SK-N-SH treated with all-trans-retinoic acid at 6 μM for 48 hours (cell line): ENCODE results near the gene TFDP1.

Experiments
- ARNTL ChIP-seq: fragments of 450-650 bp; formaldehyde crosslinking; IDR thresholded peaks from 2 replicates; pipeline ENCODE4 v1.5.0; 2020; ENCODE audit warnings: low read depth, mild to moderate bottlenecking, moderate library complexity, borderline replicate concordance
- CSDC2 ChIP-seq: fragments of 250-450 bp; sonication (Bioruptor Pico); IDR thresholded peaks from 2 replicates; pipeline ENCODE4 v1.5.0; 2020; ENCODE audit warnings: mild to moderate bottlenecking, moderate library complexity
- GLIS3 ChIP-seq: fragments of 250-450 bp; sonication (Bioruptor Pico); IDR thresholded peaks from 2 replicates; pipeline ENCODE4 v1.5.0; 2020; ENCODE audit warnings: mild to moderate bottlenecking, moderate library complexity
- OSR1 ChIP-seq: fragments of 250-450 bp; sonication (Bioruptor Pico); IDR thresholded peaks from 2 replicates; pipeline ENCODE4 v1.8.0; 2022; ENCODE audit warnings: moderate library complexity, mild to moderate bottlenecking, inconsistent platforms
- PPARA ChIP-seq: fragments of 250-450 bp; sonication (Bioruptor Pico); IDR thresholded peaks from 2 replicates; pipeline ENCODE4 v1.5.0; 2020; ENCODE audit warnings: mild to moderate bottlenecking, borderline replicate concordance
- TCF4 ChIP-seq: fragments of 250-450 bp; sonication (Bioruptor Pico); IDR thresholded peaks from 2 replicates; pipeline ENCODE4 v1.8.0; 2021; ENCODE audit warnings: mild to moderate bottlenecking, moderate library complexity, borderline replicate concordance
- ZFP3 ChIP-seq: fragments of 250-450 bp; sonication (Bioruptor Pico); IDR thresholded peaks from 2 replicates; pipeline ENCODE4 v1.5.0; 2020; ENCODE audit warnings: mild to moderate bottlenecking, moderate library complexity
- ZFP30 ChIP-seq: fragments of 450-650 bp; formaldehyde crosslinking; IDR thresholded peaks from 2 replicates; pipeline ENCODE4 v1.5.0; 2022; ENCODE audit warnings: mild to moderate bottlenecking, moderate library complexity
- ZNF565 ChIP-seq: fragments of 450-650 bp; formaldehyde crosslinking; conservative IDR thresholded peaks from 2 replicates; pipeline ENCODE4 v1.5.0; 2020; ENCODE audit warnings: low read depth, mild to moderate bottlenecking, moderate library complexity
- ZNF70 ChIP-seq: fragments of 450-650 bp; formaldehyde crosslinking; IDR thresholded peaks from 2 replicates; pipeline ENCODE4 v1.5.0; 2020; ENCODE audit warnings: mild to moderate bottlenecking, moderate library complexity
- ZNF8 ChIP-seq: fragments of 450-650 bp; formaldehyde crosslinking; IDR thresholded peaks from 2 replicates; pipeline ENCODE4 v1.5.0; 2020; ENCODE audit warnings: mild to moderate bottlenecking, moderate library complexity
- TF ChIP-seq, protein P1 (sequence below): fragments of 250-450 bp; sonication (Bioruptor Pico); IDR thresholded peaks from 2 replicates; pipeline ENCODE4 v1.8.0; 2021; ENCODE audit warnings: low read depth, mild to moderate bottlenecking, moderate library complexity, borderline replicate concordance
- TF ChIP-seq, protein P2 (sequence below): fragments of 250-450 bp; sonication (Bioruptor Pico); IDR thresholded peaks from 2 replicates; pipeline ENCODE4 v1.5.1; 2020; ENCODE audit warnings: low read depth, mild to moderate bottlenecking, moderate library complexity
- TF ChIP-seq, protein P3 (sequence below): fragments of 250-450 bp; sonication (Bioruptor Pico); IDR thresholded peaks from 2 replicates; pipeline ENCODE4 v1.5.0; 2020; ENCODE audit warnings: mild to moderate bottlenecking, moderate library complexity

DNA sequence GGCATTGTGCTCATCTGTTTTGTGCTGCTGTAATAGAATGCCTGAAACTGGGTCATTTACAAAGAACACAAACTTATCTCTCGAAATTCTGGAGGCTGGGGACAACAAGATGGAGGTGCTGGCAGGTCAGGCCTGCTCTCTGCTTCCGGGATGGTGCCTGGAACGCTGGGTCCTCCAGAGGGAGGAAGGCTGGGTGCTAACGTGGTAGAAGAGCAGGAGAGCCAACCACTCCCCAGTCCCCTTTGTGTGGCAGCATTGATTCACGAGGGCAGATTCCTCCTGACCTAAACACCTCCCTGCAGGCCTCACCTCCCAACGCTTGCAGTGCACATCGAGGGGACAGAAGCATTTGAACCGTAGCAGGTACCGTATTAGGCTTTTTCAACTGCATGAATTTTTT is 34.1 kb upstream of the TFDP1 start:
- TF ChIP-seq GLIS3 (CRISPR knock-in tag) (no peak), OSR1 (no peak), ZFP30 (CRISPR knock-in tag) (no peak), PPARA (CRISPR knock-in tag) (no peak), CSDC2 (CRISPR knock-in tag) (no peak), ZNF70 (CRISPR knock-in tag) (no peak), TCF4 (no peak), ZNF565 (CRISPR knock-in tag) (no peak), ZFP3 (CRISPR knock-in tag) (no peak), ARNTL (CRISPR knock-in tag) (no peak), ZNF8 (CRISPR knock-in tag) (no peak)
- TF ChIP-seq, protein P1, sequence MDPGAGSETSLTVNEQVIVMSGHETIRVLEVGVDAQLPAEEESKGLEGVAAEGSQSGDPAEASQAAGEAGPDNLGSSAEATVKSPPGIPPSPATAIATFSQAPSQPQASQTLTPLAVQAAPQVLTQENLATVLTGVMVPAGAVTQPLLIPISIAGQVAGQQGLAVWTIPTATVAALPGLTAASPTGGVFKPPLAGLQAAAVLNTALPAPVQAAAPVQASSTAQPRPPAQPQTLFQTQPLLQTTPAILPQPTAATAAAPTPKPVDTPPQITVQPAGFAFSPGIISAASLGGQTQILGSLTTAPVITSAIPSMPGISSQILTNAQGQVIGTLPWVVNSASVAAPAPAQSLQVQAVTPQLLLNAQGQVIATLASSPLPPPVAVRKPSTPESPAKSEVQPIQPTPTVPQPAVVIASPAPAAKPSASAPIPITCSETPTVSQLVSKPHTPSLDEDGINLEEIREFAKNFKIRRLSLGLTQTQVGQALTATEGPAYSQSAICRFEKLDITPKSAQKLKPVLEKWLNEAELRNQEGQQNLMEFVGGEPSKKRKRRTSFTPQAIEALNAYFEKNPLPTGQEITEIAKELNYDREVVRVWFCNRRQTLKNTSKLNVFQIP: no peak
- TF ChIP-seq, protein P2, sequence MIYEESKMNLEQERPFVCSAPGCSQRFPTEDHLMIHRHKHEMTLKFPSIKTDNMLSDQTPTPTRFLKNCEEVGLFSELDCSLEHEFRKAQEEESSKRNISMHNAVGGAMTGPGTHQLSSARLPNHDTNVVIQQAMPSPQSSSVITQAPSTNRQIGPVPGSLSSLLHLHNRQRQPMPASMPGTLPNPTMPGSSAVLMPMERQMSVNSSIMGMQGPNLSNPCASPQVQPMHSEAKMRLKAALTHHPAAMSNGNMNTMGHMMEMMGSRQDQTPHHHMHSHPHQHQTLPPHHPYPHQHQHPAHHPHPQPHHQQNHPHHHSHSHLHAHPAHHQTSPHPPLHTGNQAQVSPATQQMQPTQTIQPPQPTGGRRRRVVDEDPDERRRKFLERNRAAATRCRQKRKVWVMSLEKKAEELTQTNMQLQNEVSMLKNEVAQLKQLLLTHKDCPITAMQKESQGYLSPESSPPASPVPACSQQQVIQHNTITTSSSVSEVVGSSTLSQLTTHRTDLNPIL (CRISPR knock-in tag): no peak
- TF ChIP-seq, protein P3, sequence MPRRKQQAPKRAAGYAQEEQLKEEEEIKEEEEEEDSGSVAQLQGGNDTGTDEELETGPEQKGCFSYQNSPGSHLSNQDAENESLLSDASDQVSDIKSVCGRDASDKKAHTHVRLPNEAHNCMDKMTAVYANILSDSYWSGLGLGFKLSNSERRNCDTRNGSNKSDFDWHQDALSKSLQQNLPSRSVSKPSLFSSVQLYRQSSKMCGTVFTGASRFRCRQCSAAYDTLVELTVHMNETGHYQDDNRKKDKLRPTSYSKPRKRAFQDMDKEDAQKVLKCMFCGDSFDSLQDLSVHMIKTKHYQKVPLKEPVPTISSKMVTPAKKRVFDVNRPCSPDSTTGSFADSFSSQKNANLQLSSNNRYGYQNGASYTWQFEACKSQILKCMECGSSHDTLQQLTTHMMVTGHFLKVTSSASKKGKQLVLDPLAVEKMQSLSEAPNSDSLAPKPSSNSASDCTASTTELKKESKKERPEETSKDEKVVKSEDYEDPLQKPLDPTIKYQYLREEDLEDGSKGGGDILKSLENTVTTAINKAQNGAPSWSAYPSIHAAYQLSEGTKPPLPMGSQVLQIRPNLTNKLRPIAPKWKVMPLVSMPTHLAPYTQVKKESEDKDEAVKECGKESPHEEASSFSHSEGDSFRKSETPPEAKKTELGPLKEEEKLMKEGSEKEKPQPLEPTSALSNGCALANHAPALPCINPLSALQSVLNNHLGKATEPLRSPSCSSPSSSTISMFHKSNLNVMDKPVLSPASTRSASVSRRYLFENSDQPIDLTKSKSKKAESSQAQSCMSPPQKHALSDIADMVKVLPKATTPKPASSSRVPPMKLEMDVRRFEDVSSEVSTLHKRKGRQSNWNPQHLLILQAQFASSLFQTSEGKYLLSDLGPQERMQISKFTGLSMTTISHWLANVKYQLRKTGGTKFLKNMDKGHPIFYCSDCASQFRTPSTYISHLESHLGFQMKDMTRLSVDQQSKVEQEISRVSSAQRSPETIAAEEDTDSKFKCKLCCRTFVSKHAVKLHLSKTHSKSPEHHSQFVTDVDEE (CRISPR knock-in tag): no peak
